MG63 (cell line): ENCODE results near the gene DBNDD1. TPM values are rescaled to one million over a fixed set of nuclear protein-coding genes. Genes with fewer than 3 reads are reported as not detected.
"Not testable (repeated sequence)": the region's sequence is repeated elsewhere in the genome, so short reads cannot be mapped to it uniquely, and the experiment has no call there.

Experiments
- DNase-seq: peaks from one replicate; pipeline ENCODE4 v3.0.0-alpha.2; 2020
- H3K27me3 ChIP-seq: fragments of 250-450 bp; sonication (Bioruptor Pico); 2 replicates; pipeline ENCODE4 v1.5.1; 2020; ENCODE audit warnings: mild to moderate bottlenecking, moderate library complexity
- H3K36me3 ChIP-seq: fragments of 250-450 bp; sonication (Bioruptor Pico); 2 replicates; pipeline ENCODE4 v1.5.1; 2020; ENCODE audit warnings: mild to moderate bottlenecking, moderate library complexity
- H3K4me3 ChIP-seq: fragments of 250-450 bp; sonication (Bioruptor Pico); 2 replicates; pipeline ENCODE4 v1.5.1; 2020; ENCODE audit warnings: mild to moderate bottlenecking, moderate library complexity
- H3K9me3 ChIP-seq: fragments of 250-450 bp; sonication (Bioruptor Pico); 2 replicates; pipeline ENCODE4 v1.5.1; 2020; ENCODE audit warnings: mild to moderate bottlenecking, moderate library complexity
- total RNA-seq: library from RNA; depleted of rRNA; stranded (reverse); fragments of >200 nt; shearing (Covaris generic); gene quantifications from 2 replicates; pipeline ENCODE4 v1.2.3, GENCODE V29; 2014; ENCODE audit warnings: low replicate concordance

Gene DBNDD1
- total RNA-seq, 1 experiment from 2014 or later: 37.3 TPM

DNA sequence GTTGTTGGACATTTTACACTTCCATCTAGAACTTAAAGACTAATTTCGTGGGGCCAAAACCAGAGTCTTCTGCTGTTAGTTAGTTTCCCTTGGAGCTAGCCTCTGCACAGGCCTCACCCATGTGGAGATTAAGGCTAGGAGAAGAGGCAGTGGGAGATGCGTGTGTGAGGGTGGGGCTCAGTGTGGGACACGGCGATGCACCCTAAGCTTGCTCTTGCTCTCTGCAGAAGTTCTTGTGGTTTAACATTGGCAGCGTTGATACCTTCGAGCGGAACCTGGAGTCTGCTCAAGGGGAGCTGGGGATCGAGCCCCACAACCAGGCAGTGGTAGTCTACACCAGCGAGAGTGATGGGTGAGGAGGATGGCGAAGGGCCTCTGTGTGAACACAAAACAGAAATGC lies 34.0 kb downstream of the DBNDD1 start:
- Histone ChIP-seq H3K9me3 (peaks cover under 1% of the 10 kb centered on the region; the same call in 1 of the 2 replicates), H3K36me3 (peaks cover 88% of the 10 kb centered on the region), H3K4me3 (no peak overlapping the region), H3K27me3 (no peaks in the 10 kb centered on the region)
- no peak for DNase-seq

DNA sequence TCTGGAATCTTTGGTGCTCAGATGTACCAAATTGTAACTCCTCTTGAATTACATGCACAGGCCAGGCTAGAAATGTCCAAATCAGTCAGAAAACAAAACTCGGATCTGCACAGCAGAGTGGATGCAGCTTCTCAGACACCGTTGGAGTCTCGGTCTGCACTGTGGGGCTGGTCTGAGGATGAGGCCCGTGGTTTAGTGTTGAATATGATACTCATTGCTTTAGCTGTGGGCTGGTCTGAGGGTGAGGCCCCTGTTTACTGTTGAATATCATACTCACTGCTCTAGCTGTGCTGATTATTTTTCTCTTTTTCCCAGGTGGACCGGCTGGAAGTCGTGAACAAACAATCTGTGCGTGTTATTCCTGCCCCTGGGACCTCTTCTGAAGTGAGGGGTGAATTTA lies 35.0 kb downstream of the DBNDD1 start:
- DNase-seq: no peak
- H3K4me3 ChIP-seq: no peak overlapping the region
- H3K9me3 ChIP-seq: no peaks in the 10 kb centered on the region
- H3K36me3 ChIP-seq: peaks cover 91% of the 10 kb centered on the region
- no peaks in the 10 kb centered on the region for H3K27me3 ChIP-seq

DNA sequence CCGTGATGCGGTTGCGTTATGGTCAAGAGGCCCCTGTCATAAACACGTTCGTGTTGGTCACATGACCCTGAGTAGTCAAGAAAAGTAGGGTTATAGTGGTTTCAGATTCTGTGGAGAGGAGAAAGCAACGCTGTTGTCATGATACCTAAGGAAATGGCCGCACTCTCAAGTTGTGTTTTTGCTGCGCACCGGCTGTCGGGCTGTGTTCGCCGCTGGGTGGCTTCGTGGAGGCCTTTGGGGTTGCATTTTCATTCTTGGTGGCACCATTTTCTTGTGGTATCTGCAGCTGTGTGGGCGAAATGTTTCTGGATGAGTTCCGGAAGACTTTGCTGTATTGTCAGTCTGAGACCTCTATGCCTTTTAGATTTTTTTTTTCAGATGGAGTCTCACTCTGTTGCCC lies 35.7 kb downstream of the DBNDD1 start:
- H3K27me3 ChIP-seq: no peaks in the 10 kb centered on the region
- peaks cover 90% of the 10 kb centered on the region for H3K36me3 ChIP-seq
- DNase-seq: no peak
- H3K4me3 ChIP-seq: no peak overlapping the region
- no peaks in the 10 kb centered on the region for H3K9me3 ChIP-seq

DNA sequence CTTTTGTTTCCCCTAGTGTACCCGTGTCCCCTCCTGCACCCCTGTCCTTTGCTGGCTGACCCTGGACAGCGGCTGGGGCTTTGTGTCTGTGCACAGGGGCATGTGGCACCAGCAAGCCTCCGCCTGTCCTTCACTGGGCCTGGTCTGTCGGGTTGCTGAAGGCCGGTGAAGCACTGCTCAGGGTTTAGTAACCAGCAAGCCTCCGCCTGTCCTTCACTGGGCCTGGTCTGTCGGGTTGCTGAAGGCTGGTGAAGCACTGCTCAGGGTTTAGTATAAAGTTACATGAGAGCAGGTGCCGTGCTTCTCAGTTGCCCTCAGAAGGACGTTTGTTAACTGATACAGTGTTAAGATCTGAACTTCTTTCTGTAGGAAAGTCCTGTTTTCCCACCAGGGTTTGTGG lies 36.9 kb downstream of the DBNDD1 start:
- peaks cover 92% of the 10 kb centered on the region for H3K36me3 ChIP-seq
- no peaks in the 10 kb centered on the region for H3K9me3 ChIP-seq

DNA sequence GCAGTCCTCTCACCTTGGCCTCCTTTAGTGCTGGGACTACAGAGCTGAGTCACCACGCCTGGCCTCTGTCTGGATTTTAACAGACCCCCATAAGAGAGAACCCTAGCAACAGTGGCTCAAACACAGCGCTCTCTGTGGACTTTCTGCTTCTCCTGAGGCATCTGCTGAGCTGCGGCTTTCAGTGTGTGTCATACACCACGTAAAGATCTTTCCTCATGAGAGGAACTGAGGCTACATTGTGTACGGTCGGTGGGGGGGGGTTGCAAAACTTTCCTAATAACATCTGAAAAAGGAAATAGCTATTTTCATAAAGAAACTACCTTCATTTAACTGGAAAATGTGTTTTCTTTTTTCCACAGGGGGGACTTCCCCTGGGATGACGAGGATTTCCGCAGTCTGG lies 37.8 kb downstream of the DBNDD1 start:
- Histone ChIP-seq H3K27me3 (no peaks in the 10 kb centered on the region), H3K4me3 (no peak overlapping the region), H3K9me3 (no peaks in the 10 kb centered on the region), H3K36me3 (peaks cover 91% of the 10 kb centered on the region)
- DNase-seq: no peak

More for the DNA sequence above, 36.9 kb downstream of the DBNDD1 start:
- Histone ChIP-seq H3K4me3 (no peak overlapping the region), H3K27me3 (no peaks in the 10 kb centered on the region)
- DNase-seq: no peak

DNA sequence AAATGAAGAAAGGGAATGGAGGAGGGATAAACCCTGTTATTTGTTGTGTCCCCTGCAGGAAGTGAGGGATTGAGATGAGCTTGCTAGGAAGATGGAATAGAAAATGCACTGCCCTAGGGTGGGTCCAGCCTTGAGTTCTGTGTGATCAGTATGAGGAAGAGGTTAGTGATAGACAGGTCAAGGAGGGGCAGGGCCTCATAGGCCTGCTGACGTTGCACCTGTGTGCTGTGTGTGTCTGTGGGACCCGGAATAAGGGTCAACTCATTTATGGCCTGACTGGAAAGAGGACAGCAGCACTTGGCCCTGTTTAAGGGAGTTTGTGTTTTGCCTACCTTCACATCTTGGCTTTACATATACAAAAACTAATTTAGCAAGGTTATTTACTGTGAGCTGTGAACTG lies 44.4 kb downstream of the DBNDD1 start:
- Histone ChIP-seq H3K27me3 (no peaks in the 10 kb centered on the region), H3K9me3 (peaks cover 13% of the 10 kb centered on the region), H3K36me3 (peaks cover 78% of the 10 kb centered on the region), H3K4me3 (no peak overlapping the region)
- DNase-seq: no peak

DNA sequence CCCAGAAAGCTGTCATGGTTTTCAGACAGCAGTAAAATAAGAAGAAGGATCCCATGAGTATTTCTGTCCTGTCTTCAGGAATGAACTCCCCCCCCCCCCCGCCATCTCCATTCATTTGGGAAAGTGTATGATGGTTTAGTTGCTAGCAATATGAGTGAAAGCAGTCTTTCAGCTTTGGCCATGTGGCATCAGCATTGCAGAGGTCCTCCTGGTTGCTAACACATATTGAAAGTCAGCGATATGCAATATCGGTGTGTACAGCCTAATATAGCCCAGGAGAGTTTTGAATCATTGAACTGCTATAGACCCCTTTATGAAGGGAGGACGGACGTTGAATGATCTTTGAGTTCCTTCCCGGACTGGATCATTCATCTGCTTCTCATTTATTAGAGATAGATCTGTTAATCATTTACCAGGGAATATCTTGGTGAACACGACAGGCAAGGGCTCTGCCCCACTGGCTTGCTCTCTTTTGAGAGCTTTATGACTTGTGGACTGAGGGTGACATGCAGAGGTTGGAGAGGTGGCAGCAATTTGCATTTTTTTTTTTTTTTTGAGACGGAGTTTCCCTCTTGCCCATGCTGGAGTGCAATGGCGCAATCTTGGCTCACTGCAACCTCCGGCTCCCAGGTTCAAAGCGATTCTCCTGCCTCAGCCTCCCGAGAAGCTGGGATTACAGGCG lies 45.5 kb downstream of the DBNDD1 start:
- H3K4me3 ChIP-seq: peak overlapping the region; percentile 97
- DNase-seq: no peak

DNA sequence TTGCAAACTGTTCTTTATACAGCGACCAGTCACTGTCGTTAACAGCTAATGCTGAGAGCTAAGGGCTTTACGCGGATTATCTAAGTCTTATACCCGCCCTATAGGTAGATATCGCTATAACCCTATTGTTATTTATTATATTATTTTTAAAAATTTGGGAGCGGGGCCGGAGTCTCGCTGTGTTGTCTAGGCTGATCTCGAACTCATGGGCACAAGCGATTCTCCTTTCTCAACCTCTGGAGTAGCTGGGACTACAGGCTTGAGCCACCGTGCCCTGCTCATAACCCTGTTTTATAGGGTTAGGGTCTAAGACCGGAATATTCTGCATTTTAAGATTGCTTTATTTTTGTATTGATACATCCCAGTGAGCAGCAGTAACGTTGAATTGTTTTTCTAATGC lies 46.0 kb downstream of the DBNDD1 start:
- no peak for DNase-seq
- H3K36me3 ChIP-seq: peaks cover 71% of the 10 kb centered on the region
- H3K4me3 ChIP-seq: peak overlapping the region; percentile 97
- no peaks in the 10 kb centered on the region for H3K27me3 ChIP-seq
- H3K9me3 ChIP-seq: peaks cover 13% of the 10 kb centered on the region

More for the DNA sequence above, 45.5 kb downstream of the DBNDD1 start:
- Histone ChIP-seq H3K36me3 (peaks cover 77% of the 10 kb centered on the region), H3K27me3 (no peaks in the 10 kb centered on the region), H3K9me3 (peaks cover 13% of the 10 kb centered on the region)

DNA sequence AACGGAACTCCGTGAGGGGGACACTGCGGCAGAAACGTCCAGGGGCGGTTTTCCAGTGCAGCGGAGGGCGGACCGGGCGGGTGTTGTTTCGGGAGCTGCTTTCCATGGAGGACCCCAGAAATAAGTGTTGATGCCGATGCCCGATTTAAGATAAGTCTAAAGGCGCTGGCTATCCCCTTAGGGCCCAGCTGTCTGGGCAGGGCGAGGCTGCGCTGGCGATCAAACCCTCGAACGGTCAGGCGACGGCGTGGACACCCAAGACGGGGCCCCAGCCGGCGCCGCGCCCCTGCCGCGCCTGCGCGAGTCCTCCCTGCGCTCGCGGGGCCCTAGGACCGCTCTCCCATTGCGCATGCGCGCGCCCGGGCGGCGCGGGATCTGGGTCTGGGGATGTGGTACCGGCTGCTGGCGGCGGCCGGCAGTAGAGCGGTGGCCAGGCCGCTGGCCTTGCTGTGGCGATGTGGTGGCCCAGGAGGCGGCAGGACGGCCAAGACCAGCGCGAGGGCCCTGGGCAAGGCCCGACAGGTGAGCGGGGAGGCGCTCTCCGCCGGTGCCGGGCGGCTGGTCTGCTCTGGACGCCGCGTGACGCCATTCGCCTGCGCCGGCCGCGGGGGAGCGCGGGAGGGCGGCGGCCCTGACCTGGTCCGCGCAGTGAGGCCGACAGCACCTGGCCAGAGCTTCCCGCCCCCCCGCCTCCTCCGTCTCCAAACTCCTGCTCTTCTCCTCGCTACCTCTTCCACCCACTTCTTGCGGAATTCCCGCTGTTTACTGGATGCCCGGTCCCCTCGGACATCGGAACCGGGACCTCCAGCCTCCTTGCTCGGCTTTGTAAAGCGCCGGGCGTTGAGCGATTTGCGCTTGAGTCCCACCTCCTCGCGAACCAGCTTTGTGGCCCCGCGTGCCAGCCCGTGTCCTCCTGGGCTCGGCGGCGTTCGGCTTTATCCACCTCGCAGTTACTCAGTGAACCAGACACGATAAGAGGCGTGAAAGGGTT lies 46.7 kb downstream of the DBNDD1 start:
- Histone ChIP-seq H3K9me3 (peaks cover 13% of the 10 kb centered on the region), H3K36me3 (peaks cover 67% of the 10 kb centered on the region), H3K4me3 (peak overlapping the region; percentile 97), H3K27me3 (no peaks in the 10 kb centered on the region)
- DNase-seq: peak; percentile 99

DNA sequence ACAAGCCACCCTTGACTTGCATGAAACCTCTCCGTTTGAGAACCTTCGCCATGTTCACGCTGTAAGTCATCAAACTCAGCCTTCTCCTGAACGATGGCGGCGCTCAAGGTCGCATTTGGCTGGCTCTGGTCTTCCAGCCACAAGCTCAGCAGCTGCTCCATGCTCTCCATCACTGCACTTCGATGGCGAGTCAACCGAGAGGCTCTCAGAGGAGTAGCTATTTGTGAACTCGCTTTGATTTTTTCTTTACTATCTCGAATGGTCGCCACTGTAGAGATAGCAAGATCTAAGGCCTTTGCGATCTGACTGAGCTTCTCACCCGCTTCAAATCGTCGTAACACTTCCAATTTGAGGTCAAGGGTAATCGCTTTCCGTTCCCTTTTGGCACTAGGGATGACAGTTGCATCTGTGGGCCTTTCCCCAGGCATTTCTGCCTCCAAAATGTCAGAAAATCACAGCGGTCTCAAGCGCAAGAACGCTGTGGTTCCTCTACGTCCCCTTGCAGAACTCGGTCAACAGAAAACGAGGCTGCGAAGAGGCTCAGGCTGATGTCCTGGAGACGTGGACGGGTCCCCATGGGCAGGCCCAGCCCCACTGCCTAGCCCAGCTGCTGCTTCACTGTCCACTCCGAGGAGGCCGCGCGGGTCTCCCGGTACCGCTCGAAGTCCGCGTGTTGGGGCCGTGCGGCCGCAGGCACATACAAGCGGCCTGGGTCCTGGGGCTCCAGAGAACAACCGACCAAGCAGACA lies 47.6 kb downstream of the DBNDD1 start:
- Histone ChIP-seq H3K27me3 (no peaks in the 10 kb centered on the region), H3K9me3 (peaks cover 13% of the 10 kb centered on the region), H3K4me3 (peak overlapping the region; percentile 97), H3K36me3 (peaks cover 59% of the 10 kb centered on the region)
- DNase-seq: peak; percentile 53

DNA sequence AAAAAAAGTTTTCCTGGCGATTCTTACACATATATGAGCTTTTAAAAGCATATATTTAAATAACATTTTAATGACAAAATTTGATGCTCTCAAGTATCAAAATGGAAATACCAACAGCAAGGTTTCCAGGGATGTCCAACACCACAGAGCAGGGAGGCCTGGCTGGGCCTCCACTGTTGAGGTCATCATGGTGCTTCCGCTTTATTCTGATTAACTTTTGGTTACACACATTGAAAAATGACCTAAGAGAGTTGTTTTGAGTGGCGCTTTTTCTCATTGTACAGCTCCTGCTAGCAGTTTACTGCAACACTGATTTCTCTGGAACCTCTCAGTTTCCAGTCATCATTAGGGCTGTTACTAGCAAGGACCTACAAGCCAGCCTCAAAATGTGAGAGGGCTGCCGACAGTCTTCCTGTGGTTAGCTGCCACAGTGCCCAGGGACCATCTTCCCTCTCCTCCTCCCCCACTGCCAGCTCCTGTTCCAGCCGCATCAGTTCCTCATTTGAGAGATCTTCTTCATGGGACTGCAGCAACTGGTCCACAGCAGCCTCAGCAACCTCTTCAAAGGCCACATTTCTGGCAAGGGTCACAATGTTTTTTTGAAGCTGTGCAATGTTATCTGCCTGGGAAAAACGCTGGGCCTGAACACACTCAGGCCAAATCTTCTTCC lies 49.4 kb downstream of the DBNDD1 start:
- no peak for DNase-seq
- H3K27me3 ChIP-seq: no peaks in the 10 kb centered on the region
- peaks cover 13% of the 10 kb centered on the region for H3K9me3 ChIP-seq
- H3K36me3 ChIP-seq: peaks cover 51% of the 10 kb centered on the region
- no peak overlapping the region for H3K4me3 ChIP-seq

DNA sequence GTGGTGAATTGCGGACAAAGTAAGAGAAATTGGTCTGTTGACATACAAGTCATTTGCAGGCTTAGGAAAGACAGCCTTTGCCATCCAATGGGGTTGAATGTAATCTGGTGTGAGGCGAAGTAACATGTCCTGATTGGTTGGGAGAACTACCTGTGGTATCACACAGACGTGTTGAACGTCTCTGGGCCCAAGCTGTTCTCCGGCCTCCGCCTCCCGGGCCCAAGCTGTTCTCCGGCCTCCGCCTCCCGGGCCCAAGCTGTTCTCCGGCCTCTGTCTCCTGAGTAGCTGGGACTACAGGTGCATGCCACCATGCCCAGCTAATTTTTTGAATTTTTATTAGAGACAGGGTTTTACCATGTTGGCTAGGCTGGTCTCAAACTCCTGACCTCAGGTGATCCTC lies 51.2 kb downstream of the DBNDD1 start:
- Histone ChIP-seq H3K9me3 (peaks cover 13% of the 10 kb centered on the region), H3K36me3 (peaks cover 59% of the 10 kb centered on the region)
- DNase-seq, H3K27me3 ChIP-seq, H3K4me3 ChIP-seq: not testable (repeated sequence)

DNA sequence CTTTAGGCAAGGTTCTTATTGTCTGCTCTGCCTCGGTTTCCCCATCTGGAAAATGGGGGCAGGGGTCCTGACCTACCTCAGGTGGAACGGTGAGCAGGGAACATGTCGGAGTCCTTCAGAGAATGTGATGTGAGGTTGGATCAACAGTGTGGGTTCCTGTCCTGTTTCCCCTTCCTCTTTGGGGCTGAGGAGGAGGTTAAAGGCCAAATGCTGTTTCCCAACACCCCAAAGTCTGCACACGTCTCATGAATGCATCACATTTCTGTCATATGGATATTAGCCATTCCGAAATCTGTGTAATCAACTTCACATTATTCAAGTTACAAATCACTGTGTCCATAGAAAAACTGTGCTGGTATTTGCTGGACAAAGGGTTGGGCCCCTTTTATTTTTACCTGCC lies 51.8 kb downstream of the DBNDD1 start:
- H3K4me3 ChIP-seq, H3K27me3 ChIP-seq, DNase-seq: not testable (repeated sequence)
- Histone ChIP-seq H3K9me3 (peaks cover 13% of the 10 kb centered on the region), H3K36me3 (peaks cover 62% of the 10 kb centered on the region)

DNA sequence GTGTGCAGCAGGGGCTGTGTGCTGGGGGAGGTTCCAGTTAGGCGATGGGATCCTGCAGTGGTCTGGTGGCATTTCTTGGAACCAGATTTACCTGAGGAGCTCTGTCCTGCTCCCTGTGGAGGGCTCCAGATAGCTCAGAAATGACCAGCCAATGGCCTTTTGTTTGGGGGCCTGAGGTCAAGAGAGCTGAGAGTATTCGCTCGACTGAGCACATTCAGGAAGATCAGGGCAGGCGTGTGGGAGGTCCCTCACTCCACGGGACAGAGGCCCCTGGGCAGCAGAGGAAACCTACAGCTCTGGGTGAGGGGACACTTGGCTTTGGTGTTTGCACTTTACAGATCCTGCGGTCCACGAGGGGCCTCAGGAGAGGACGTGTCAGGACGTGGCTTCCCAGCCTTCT lies 52.5 kb downstream of the DBNDD1 start:
- H3K4me3 ChIP-seq: no peak overlapping the region
- H3K36me3 ChIP-seq: peaks cover 66% of the 10 kb centered on the region
- DNase-seq: no peak
- no peaks in the 10 kb centered on the region for H3K27me3 ChIP-seq
- peaks cover 10% of the 10 kb centered on the region for H3K9me3 ChIP-seq

DNA sequence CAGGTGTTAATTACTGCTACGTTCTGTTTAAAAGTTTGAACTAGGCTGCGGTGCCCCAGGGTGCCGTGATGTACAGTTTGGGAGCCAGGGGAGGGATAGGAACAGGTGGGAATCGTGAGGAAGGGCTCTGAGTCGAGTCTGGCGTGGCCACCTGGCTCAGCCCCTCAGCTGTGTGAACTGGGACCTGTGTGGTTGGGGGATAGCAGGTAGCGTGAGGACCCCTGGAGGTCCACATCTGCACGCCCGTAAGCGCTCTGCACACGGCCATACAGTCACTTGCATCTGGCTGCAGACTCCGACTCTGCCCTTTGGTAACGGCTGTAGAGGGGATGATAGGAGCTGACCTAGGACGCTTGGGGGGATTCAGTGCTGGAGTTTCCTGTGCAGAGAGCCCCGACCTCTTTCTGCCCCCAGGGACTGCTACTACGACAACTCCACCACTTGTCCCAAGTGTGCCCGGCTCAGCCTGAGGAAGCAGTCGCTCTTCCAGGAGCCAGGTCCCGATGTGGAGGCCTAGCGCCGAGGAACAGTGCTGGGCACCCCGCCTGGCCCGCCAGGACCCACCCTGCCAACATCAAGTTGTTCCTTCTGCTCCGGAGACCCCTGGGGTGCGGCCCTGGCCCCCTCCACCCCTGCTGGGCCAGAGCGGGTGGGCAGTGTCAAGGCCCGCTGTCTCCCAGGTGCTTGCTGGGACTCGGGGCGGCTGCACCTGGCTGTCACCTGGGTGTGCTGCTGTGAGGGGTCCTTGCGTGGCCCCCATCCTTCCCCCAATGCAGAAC lies 53.6 kb downstream of the DBNDD1 start:
- DNase-seq: no peak
- Histone ChIP-seq H3K36me3 (peaks cover 66% of the 10 kb centered on the region), H3K9me3 (no peaks in the 10 kb centered on the region), H3K27me3 (no peaks in the 10 kb centered on the region), H3K4me3 (no peak overlapping the region)

DNA sequence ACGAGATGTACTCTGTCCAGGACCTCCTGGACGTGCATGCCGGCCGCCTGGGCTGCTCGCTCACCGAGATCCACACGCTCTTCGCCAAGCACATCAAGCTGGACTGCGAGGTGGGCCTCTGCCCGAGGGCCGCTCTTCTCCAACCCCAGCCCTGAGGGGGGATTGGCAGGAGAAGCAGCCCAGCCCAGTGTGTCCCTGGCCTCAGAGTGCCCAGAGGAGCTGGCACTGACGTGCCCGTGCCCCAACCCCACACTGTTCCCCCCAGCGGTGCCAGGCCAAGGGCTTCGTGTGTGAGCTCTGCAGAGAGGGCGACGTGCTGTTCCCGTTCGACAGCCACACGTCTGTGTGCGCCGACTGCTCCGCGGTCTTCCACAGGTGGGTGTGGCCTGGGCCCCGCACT lies 55.1 kb downstream of the DBNDD1 start:
- peaks cover 63% of the 10 kb centered on the region for H3K36me3 ChIP-seq
- no peak for DNase-seq
- no peak overlapping the region for H3K4me3 ChIP-seq
- H3K9me3 ChIP-seq: no peaks in the 10 kb centered on the region
- no peaks in the 10 kb centered on the region for H3K27me3 ChIP-seq
